IMR-90 (cell line): ENCODE measurements around the gene KCNF1. TPM values are rescaled to one million over a fixed set of nuclear protein-coding genes. Genes with fewer than 3 reads are reported as not detected.

Experiments used
- ATAC-seq: fragments of 200-7000 bp; cut with Tn5 transposase; 2 replicates; pipeline ENCODE4 v1.9.1; 2020; ENCODE audit warnings: low read depth, mild to moderate bottlenecking, moderate library complexity
- BruUV-seq: library from RNA; stranded (reverse); fragments of 400-500 nt; replicated peaks from 2 replicates; lab custom pipeline; 2021; lab: Mats Ljungman, UMichigan
- CTCF ChIA-PET: fragments of 300-600 bp; formaldehyde crosslinking; extraction: SDS; loops from one replicate; lab custom pipeline; 2021; ENCODE audit warnings: antibody characterized with exemption; lab: Yijun Ruan, JAX
- POLR2A ChIA-PET: fragments of 300-600 bp; sonication (Branson Sonifier 250); formaldehyde crosslinking; loops from one replicate; lab custom pipeline; 2022; ENCODE audit warnings: antibody characterized with exemption; ENCODE audit not compliant: unreplicated experiment; lab: Charles Lee
- DNase-seq: peaks from one replicate; pipeline ENCODE4 v3.0.0; 2013
- H2AFZ ChIP-seq: replicated peaks from 2 replicates; pipeline ENCODE3; 2013; ENCODE audit warnings: low read length, mild to moderate bottlenecking; ENCODE audit not compliant: poor library complexity
- H2AK5ac ChIP-seq: 2 replicates; pipeline ENCODE4 v1.6.1; 2013; ENCODE audit warnings: low read depth, low read length, inconsistent platforms
- H2AK9ac ChIP-seq: replicated peaks from 2 replicates; pipeline ENCODE3; 2013; ENCODE audit warnings: mild to moderate bottlenecking, low read depth, low read length, moderate library complexity; ENCODE audit not compliant: poor library complexity
- H2BK120ac ChIP-seq: 2 replicates; pipeline ENCODE4 v1.6.1; 2013; ENCODE audit warnings: low read depth, low read length, inconsistent platforms
- H2BK15ac ChIP-seq: 3 replicates; pipeline ENCODE4 v1.6.1; 2013; ENCODE audit warnings: low read depth, low read length, inconsistent platforms
- H2BK20ac ChIP-seq: 2 replicates; pipeline ENCODE4 v1.6.1; 2013; ENCODE audit warnings: low read depth, mild to moderate bottlenecking, inconsistent platforms, low read length, moderate library complexity
- H2BK5ac ChIP-seq: 2 replicates; pipeline ENCODE4 v1.6.1; 2013; ENCODE audit warnings: mild to moderate bottlenecking, low read depth, low read length, inconsistent platforms; ENCODE audit not compliant: poor library complexity, severe bottlenecking
- H3K14ac ChIP-seq: replicated peaks from 2 replicates; pipeline ENCODE4 v1.6.1; 2013; ENCODE audit warnings: low read depth, low read length, inconsistent platforms
- H3K18ac ChIP-seq: 2 replicates; pipeline ENCODE4 v1.6.1; 2013; ENCODE audit warnings: low read depth, low read length, control low read depth
- H3K23ac ChIP-seq: 2 replicates; pipeline ENCODE4 v1.6.1; 2013; ENCODE audit warnings: low read depth, low read length, inconsistent platforms
- H3K27ac ChIP-seq: 2 replicates; pipeline ENCODE4 v1.5.1; 2013; ENCODE audit warnings: mild to moderate bottlenecking, control low read depth, low read length; ENCODE audit not compliant: insufficient read depth
- H3K27me3 ChIP-seq: 2 replicates; pipeline ENCODE4 v1.6.1; 2013; ENCODE audit warnings: low read length; ENCODE audit not compliant: control insufficient read depth, insufficient read depth
- H3K36me3 ChIP-seq: 2 replicates; pipeline ENCODE4 v1.6.1; 2013; ENCODE audit warnings: low read length, mixed read lengths; ENCODE audit not compliant: control insufficient read depth, insufficient read depth
- H3K4ac ChIP-seq: 2 replicates; pipeline ENCODE4 v1.6.1; 2013; ENCODE audit warnings: low read depth, low read length, inconsistent platforms
- H3K4me1 ChIP-seq: 2 replicates; pipeline ENCODE4 v1.6.1; 2013; ENCODE audit warnings: low read length, mixed read lengths; ENCODE audit not compliant: control insufficient read depth, insufficient read depth
- H3K4me2 ChIP-seq: 2 replicates; pipeline ENCODE4 v1.6.1; 2013; ENCODE audit warnings: low read depth, mild to moderate bottlenecking, control low read depth, low read length, moderate library complexity
- H3K4me3 ChIP-seq: 2 replicates; pipeline ENCODE4 v1.5.1; 2013; ENCODE audit warnings: low read depth, mild to moderate bottlenecking, control low read depth, low read length, moderate library complexity; ENCODE audit not compliant: insufficient read depth
- H3K56ac ChIP-seq: 2 replicates; pipeline ENCODE4 v1.6.1; 2013; ENCODE audit warnings: low read length, inconsistent platforms; ENCODE audit not compliant: insufficient read depth; ENCODE audit errors: extremely low read depth
- H3K79me1 ChIP-seq, 2 experiments: 2 replicates each; pipeline ENCODE4 v1.6.1; 2013; ENCODE audit warnings: low read length in 2 of 2, inconsistent platforms in 1 of 2, low read depth in 1 of 2
- H3K9ac ChIP-seq: 2 replicates; pipeline ENCODE4 v1.6.1; 2013; ENCODE audit warnings: low read depth, low read length, control low read depth
- H3K9me1 ChIP-seq: 2 replicates; pipeline ENCODE4 v1.6.1; 2013; ENCODE audit warnings: low read length, inconsistent platforms; ENCODE audit not compliant: insufficient read depth
- H3K9me3 ChIP-seq: 2 replicates; pipeline ENCODE4 v1.6.1; 2013; ENCODE audit warnings: low read length; ENCODE audit not compliant: control insufficient read depth, insufficient read depth
- H4K20me1 ChIP-seq: 2 replicates; pipeline ENCODE4 v1.6.1; 2013; ENCODE audit warnings: low read length, inconsistent platforms; ENCODE audit not compliant: insufficient read depth
- H4K5ac ChIP-seq: 2 replicates; pipeline ENCODE4 v1.6.1; 2013; ENCODE audit warnings: mild to moderate bottlenecking, low read depth, low read length, control low read depth
- H4K8ac ChIP-seq, 2 experiments: 2 replicates each; pipeline ENCODE4 v1.6.1; 2013; ENCODE audit warnings: low read depth in 2 of 2, low read length in 2 of 2, control low read depth in 1 of 2, inconsistent platforms in 1 of 2
- H4K91ac ChIP-seq: 2 replicates; pipeline ENCODE4 v1.6.1; 2013; ENCODE audit warnings: low read depth, low read length, inconsistent platforms; ENCODE audit not compliant: insufficient read depth
- POLR2A ChIP-seq: IDR thresholded peaks from 2 replicates; pipeline ENCODE4 v1.6.1; 2012; ENCODE audit warnings: mild to moderate bottlenecking, low read depth, low read length
- WGBS, 2 experiments: methylation state at CpG; one replicate each; pipeline versions ENCODE4 v1.1.5 to v1.1.7; 2013; ENCODE audit warnings: missing lambda C conversion rate in 2 of 2; ENCODE audit not compliant: insufficient read length in 1 of 2; ENCODE audit errors: extremely low coverage in 2 of 2; 5-methylcytosine and 5-hydroxymethylcytosine counted together
- dilution Hi-C: fragments of 300-500 bp; cut with HindIII; formaldehyde crosslinking; loops from one replicate; pipeline ENCODE4 v1.14.3; 2018; ENCODE audit warnings: low sequenced_read_pairs; ENCODE audit not compliant: unreplicated experiment
- in situ Hi-C: fragments of 300-500 bp; cut with MboI; formaldehyde crosslinking; loops from 3 replicates; pipeline ENCODE4 v1.14.3; 2019; ENCODE audit warnings: low sequenced_read_pairs, inconsistent platforms, mixed read lengths
- intact Hi-C: fragments of 100-400 bp; cut with micrococcal nuclease; formaldehyde crosslinking; loops from 2 replicates; pipeline ENCODE4 v1.10.0; 2022
- polyA plus RNA-seq, 3 experiments: library from polyadenylated mRNA; depleted of rRNA; stranded (reverse); fragments of >200 nt; gene quantifications; 2 replicates each; pipeline ENCODE4 v1.2.3, GENCODE V29; 2012; ENCODE audit warnings: low replicate concordance in 1 of 3
- total RNA-seq: library from RNA; depleted of rRNA; stranded (reverse); fragments of >200 nt; gene quantifications from 2 replicates; pipeline ENCODE4 v1.2.3, GENCODE V29; 2012

KCNF1 gene
- total and polyA plus RNA-seq, 2 of the 4 experiments (the other 2 are of a cell fraction): 0.54 to 1.4 TPM

DNA sequence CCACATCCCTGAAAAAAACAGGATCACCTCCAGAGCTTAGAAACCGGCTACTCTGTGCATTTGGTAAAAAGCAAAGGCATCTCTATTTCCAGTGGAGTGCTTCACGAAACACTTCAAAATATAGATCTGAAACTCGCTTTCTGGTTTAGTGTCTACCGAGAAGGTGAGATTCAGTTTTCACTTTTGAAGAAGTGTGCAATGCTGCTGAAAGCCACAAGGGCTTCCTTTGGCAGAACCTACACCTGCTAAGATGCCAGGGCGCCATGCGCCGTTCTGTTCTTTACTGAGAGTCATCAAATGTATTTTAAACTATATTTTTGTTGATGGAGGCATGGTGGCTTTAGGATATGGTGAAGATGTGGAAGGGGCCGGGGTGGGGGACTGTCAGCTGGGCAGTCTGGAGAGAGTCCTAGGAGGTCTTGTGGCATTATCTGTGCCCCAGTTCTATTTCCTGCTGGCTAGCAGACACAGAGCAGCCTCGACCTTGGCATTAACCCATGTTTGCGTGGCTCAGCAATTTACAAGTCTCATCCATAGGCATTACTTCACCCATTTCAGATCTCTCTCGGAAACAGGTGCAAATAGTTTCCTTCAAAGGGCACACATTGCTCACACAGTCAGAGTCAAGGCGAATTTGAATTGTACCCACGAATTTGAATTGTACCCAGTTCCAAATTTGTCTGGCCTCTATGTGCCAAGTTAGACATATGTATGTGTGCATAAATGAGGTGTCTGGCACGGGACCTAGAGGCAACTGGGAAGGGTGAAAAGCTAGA, 46.7 kb upstream of the KCNF1 start:
- Histone ChIP-seq H2BK20ac (no peak overlapping the region), H4K8ac (no peak overlapping the region), H3K56ac (no peak overlapping the region), H2BK15ac (no peak overlapping the region), H2BK120ac (no peak overlapping the region), H2AFZ (no peak overlapping the region), H3K9ac (no peak overlapping the region), H4K20me1 (no peaks in the 10 kb centered on the region), H3K23ac (no peak overlapping the region), H3K9me3 (no peaks in the 10 kb centered on the region), H3K79me1 (no peaks in the 10 kb centered on the region), H3K14ac (no peak overlapping the region), H3K27ac (no peak overlapping the region), H4K91ac (no peak overlapping the region), H3K18ac (no peak overlapping the region), H3K4me1 (peaks cover 11% of the 10 kb centered on the region), H3K36me3 (no peaks in the 10 kb centered on the region), H3K27me3 (peaks cover 3% of the 10 kb centered on the region; the same call in 1 of the 2 replicates), H3K9me1 (peaks cover 10% of the 10 kb centered on the region), H4K5ac (no peak overlapping the region), H3K4me2 (no peak overlapping the region), H3K4me3 (no peak overlapping the region), H2AK9ac (no peak overlapping the region), H2AK5ac (no peak overlapping the region), H3K4ac (no peak overlapping the region), H2BK5ac (no peak overlapping the region)
- no peak for DNase-seq
- WGBS, 2 experiments: 74% methylated on average over 5 of the region's 14 CpGs; no CpG with 5 or more reads in 1 of the 2 experiments
- POLR2A ChIA-PET: no interaction called here
- CTCF ChIA-PET: no interaction called here
- in situ Hi-C loops (no loop called here), dilution Hi-C loops (no loop called here), intact Hi-C loops (no loop called here)
- no peak for ATAC-seq
- no peak for TF ChIP-seq POLR2A
- no TSS peak for BruUV-seq
